GM18858 (cell line): ENCODE measurements around the gene ZNF32.

Experiments
- ATAC-seq: cut with Tn5 transposase; IDR thresholded peaks from one replicate; pipeline ENCODE4 v1.9.1; 2021; ENCODE audit not compliant: unreplicated experiment

Gene ZNF32

DNA sequence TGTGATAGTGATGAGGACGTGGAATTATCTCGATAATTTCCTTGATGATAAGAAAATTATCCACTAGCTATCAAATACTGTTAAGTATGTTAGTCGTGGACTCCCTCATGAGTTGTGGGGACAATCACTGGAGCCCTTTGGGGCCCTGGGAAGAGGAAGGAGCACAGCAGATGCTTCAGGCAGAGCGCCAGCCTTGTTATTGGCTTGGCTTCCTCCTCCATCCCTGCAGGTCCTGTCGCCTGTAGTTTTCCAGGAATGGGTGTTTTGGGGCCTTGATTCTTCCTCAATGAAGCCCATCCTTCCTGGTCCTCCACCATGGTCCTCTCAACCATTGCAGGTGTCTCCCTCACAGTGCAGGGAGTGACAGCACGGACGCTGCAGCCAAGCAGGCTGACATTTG lies 32.5 kb upstream of the ZNF32 start:
- ATAC-seq: no peak

- ATAC-seq: no peak
Measured at GRCh38 chr10:43680035-43680434, 31.4 kb upstream of the ZNF32 start.

DNA sequence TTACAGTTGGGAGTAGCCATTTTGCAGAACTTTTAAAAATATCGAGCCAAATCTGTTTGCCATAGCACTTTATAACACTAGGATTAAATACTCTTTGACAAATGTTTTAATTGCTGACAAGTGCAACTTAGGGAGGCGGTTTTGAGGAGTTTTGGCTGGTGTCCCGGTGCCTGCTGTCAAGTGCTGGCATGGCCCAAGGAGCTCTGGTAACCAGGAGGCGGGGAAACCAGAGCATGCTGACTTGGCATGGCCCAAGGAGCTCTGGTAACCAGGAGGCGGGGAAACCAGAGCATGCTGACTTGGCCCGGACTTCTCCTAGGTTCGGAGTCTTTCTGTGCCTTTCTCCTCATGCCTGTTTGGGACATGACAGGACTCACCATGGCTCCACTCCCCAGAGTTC lies 30.8 kb upstream of the ZNF32 start:
- no peak for ATAC-seq

DNA sequence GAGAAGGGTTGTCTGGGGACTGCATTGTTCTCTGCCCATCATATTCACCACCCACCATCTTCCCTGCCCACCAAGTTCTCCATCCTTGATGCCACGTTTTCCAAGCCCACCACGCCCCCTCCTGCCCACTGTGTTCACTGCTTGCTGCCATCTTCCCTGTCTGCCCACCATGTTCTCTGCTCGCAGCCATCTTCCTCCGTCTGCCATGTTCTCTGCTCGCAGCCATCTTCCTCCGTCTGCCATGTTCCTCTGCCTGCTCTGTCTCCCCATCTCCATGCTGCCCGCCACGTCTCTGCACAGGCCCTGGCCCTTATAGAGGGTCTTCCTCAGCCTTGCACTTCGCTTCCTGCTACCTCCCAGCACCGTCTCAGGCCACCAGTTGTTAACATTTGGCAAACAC lies 30.0 kb upstream of the ZNF32 start:
- no peak for ATAC-seq

GRCh38 chr10:43676901-43677300 lies 28.2 kb upstream of the ZNF32 start:
- ATAC-seq: no peak

DNA sequence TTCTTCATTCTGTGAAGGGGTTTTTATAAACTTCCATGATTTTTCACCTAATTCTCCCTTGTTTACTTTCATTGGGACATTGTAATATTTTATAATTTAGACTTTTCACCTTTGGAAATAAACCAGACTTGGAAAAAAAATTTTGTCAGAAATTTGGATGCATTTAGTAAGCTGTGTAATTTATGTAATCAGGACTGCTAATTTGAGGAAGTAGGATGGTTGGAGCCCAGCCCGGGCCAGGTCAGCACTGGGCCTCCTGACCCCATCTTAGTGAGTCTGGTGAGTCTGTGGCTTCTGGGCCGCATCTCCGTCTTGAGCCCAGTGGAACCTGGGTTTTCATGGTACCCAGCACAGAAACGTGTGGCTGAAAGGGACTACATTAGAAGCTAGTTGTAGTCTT lies 27.6 kb upstream of the ZNF32 start:
- ATAC-seq: no peak

- no peak for ATAC-seq
Measured at GRCh38 chr10:43674553-43675210, 26.0 kb upstream of the ZNF32 start.

GRCh38 chr10:43673471-43673870 lies 24.8 kb upstream of the ZNF32 start:
- no peak for ATAC-seq

- no peak for ATAC-seq
Measured at GRCh38 chr10:43671659-43672531, 23.2 kb upstream of the ZNF32 start.

GRCh38 chr10:43669386-43669785 lies 20.7 kb upstream of the ZNF32 start:
- no peak for ATAC-seq

DNA sequence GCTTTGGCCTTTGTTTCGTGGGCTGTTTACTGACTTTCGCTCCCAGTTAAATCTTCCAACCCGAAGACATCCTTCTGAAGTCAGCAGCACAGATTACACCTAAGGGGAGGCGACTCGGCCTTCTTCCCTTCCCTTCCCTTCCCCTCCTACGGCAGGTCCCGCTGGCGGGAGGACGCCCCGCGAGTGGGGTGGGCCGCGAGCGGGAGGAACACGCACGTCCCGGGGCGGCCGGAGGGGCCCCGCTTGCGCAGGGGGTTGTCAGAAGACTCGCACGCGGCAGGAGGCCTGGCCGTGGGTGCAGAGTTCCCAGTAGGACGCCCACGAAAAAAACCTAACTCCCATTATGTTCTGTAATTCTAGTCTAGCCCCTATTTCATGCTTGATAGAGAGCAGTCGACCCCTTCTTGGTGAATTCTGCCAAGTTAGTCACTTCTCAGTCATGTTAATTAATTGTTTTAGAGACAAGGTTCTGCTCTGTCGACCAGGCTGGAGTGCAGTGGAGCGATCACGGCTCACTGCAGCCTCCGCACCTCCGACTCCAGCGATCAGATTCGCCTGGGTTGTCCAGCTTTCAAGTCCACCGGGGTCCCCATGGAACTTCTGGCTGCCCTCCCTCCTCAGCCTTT lies 19.2 kb upstream of the ZNF32 start:
- no peak for ATAC-seq

- no peak for ATAC-seq
Measured at GRCh38 chr10:43667317-43667731, 18.6 kb upstream of the ZNF32 start.

GRCh38 chr10:43666552-43666951 lies 17.9 kb upstream of the ZNF32 start:
- ATAC-seq: no peak

DNA sequence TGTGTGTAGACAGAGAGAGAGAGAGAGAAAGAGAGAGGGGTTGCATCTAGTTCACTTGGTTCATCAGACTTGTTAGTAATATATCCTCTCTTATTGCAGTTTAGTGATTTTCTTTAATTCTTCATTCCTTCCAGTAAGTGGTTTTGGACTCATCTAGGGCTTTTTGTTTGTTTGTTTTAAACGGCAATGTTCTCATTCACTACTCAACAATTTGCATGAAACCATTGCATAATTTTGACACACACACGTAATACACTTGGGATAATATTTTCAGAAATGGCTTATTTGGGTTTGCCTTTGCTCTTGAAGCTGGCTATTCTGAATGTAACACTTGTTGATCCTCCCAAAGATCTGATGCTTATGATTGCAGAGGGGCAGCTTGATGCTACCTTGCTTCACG lies 16.4 kb upstream of the ZNF32 start:
- no peak for ATAC-seq

DNA sequence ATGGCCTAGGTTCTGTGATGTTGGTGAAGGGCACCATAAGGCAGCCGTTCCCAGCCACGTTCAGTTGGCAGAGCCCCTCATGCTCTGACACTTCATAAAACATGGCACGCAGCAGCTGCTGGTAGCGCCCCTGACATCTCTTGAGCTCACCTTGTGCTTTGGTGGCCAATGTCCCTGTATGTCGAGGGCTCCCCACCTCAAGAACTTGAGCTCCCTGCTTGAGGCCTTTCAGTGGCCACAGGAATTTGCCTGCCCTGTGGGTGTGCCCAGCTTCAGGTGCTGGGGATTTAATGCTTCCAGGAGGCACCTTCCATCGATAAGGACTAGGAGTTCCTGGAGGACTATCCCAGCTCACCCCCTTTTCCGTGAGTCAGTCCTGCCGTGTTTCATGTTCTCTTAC lies 9.5 kb upstream of the ZNF32 start:
- ATAC-seq: no peak

DNA sequence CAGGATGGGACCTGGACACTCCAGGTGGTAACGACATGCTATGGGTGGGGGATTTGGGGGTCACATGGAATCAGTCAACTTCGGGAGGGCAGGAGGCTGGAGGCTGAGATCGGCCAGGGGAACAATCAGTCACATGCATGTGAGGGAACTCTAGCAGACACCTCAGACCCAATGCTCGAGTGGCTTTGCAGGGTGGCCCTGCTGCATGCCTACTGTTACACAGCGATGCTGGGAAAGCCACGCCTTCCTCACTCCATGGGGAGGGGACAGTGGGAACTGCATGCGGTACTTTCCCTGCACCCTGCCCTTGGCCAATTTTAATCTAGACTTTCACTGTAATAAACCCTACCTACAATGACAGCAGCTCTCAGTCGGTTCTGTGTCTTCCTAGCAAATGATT lies 6.6 kb upstream of the ZNF32 start:
- ATAC-seq: no peak

DNA sequence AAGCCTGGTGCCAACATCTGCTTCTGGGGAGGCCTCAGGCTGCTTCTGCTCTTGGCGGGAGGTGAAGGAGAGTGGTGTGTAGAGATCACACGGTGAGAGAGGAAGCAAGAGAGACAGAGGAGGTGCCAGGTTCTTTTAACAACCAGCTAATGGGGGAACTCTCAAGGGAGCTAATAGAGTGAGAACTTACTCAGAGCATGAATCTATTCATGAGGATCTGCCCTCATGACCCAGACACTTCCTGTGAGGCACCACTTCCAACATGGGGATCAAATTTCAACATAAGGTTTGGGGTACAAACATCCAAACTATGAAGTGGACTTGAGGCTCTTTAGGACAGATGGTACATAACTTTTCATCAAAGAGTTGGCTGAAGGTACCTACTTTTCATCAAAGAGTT lies 5.1 kb upstream of the ZNF32 start:
- ATAC-seq: no peak

DNA sequence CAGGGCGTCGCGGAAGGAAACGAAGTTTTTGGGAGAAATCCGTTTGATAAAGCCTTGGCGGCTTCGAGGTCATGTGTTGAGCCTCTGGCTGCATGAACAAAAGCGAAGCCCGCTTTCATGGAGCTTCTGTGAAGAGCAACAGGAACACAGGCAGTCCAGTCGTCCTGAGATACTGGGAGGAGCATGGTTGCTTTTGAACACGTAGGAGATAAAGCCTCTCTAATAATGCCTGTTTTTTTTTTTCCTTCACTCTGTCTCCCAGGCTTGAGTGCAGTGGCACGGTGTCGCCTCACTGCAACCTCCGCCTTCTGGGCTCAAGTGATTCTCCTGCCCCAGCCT lies 473 bp upstream of the ZNF32 start:
- no peak for ATAC-seq

DNA sequence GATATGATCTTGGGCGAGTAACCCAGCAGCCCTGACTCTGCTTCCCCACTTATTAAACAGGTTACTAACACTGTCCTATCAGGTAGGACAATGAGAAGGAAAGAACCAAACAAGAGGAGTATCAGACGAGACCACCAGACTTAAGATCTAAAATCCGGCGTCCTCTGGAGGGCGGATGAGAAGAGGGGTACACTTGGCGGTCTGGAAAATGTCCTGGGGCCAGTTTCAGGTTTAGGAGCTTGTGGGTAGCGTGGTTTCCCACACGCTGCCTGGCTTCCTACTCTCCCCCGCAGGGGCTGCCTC lies 635 bp downstream of the ZNF32 start:
- ATAC-seq: no peak

GRCh38 chr10:43647576-43647975 lies 1.1 kb downstream of the ZNF32 start:
- no peak for ATAC-seq

DNA sequence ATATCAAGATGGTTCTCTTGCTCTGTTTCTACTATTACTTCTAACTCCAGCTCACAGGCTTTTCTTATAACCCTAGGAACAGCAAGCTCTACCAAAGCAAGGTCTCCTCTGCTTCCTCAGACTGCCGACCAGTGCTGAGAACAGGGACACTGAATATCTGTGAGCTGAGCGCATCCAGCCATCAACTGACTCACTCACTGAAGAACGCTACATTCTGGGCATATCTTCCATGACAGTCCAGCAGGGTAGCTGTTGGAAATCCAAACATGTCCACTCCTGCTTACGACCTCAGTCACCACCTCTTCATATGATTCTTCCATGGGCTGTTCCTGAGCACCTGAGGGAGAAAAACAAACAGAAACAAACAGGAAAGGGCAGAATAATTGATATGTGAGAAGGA lies 2.8 kb downstream of the ZNF32 start:
- no peak for ATAC-seq

GRCh38 chr10:43644252-43644651 lies 4.4 kb downstream of the ZNF32 start:
- ATAC-seq: no peak
